SK-N-SH (cell line): Measurements from ENCODE around the gene RIMS3. TPM values are rescaled to one million over a fixed set of nuclear protein-coding genes. Genes with fewer than 3 reads are reported as not detected.

Experiments used
- CTCF ChIA-PET: fragments of 300-600, 350-600 bp; formaldehyde crosslinking; extraction: SDS; loops from one replicate; lab custom pipeline; 2021; lab: Yijun Ruan, JAX
- POLR2A ChIA-PET: fragments of 350-600 bp; sonication (Branson Sonifier 250); formaldehyde crosslinking; extraction: SDS; loops from one replicate; lab custom pipeline; 2020; ENCODE audit warnings: antibody characterized with exemption, inconsistent platforms; lab: Yijun Ruan, JAX
- DNase-seq: peaks from one replicate; pipeline ENCODE4 v3.0.0; 2012
- H2AFZ ChIP-seq: fragments of 200-600 bp; sonication (generic); 2 replicates; pipeline ENCODE4 v1.8.1; 2016; ENCODE audit warnings: antibody characterized with exemption, mild to moderate bottlenecking, low read depth
- H3F3A ChIP-seq: fragments of 200-600 bp; sonication (generic); replicated peaks from 2 replicates; pipeline ENCODE3; 2016; ENCODE audit warnings: antibody characterized with exemption, mild to moderate bottlenecking; ENCODE audit not compliant: insufficient read depth
- H3K27ac ChIP-seq, 2 experiments: fragments of 200-500 bp in 1 of 2; fragments of 200-600 bp in 1 of 2; sonication (Bioruptor generic) in 1 of 2; sonication (generic), shearing (Covaris generic) in 1 of 2; 2 replicates each; pipeline versions ENCODE4 v1.5.1 to v1.6.1; 2014 to 2016; ENCODE audit warnings: low read depth in 2 of 2, inconsistent platforms in 1 of 2, low read length in 1 of 2, mild to moderate bottlenecking in 1 of 2, mixed read lengths in 1 of 2
- H3K27me3 ChIP-seq: fragments of 200-600 bp; sonication (generic), shearing (Covaris generic); 2 replicates; pipeline ENCODE4 v1.6.1; 2016; ENCODE audit warnings: mixed run types; ENCODE audit not compliant: insufficient read depth
- H3K36me3 ChIP-seq, 2 experiments: fragments of 200-500 bp in 1 of 2; fragments of 200-600 bp in 1 of 2; sonication (Bioruptor generic) in 1 of 2; sonication (generic) in 1 of 2; replicated peaks in 1 of 2; 2 replicates each; pipeline versions ENCODE3 to v1.5.1; 2014 to 2016; ENCODE audit warnings: low read length in 1 of 2, mild to moderate bottlenecking in 1 of 2; ENCODE audit not compliant: insufficient read depth in 2 of 2, control insufficient read depth in 1 of 2
- H3K4me1 ChIP-seq, 2 experiments: fragments of 200-500 bp in 1 of 2; fragments of 200-600 bp in 1 of 2; sonication (Bioruptor generic) in 1 of 2; sonication (generic), shearing (Covaris generic) in 1 of 2; 2 replicates each; pipeline versions ENCODE4 v1.5.1 to v1.6.1; 2014 to 2016; ENCODE audit warnings: low read depth in 1 of 2, low read length in 1 of 2, mixed run types in 1 of 2; ENCODE audit not compliant: insufficient read depth in 2 of 2, control insufficient read depth in 1 of 2
- H3K4me2 ChIP-seq: fragments of 200-600 bp; sonication (generic), shearing (Covaris generic); 2 replicates; pipeline ENCODE4 v1.6.1; 2017; ENCODE audit warnings: mixed run types
- H3K4me3 ChIP-seq, 2 experiments: fragments of 200-500 bp in 1 of 2; fragments of 200-600 bp in 1 of 2; sonication (Bioruptor generic) in 1 of 2; sonication (generic), shearing (Covaris generic) in 1 of 2; 2 replicates each; pipeline versions ENCODE4 v1.5.1 to v1.8.1; 2014 to 2016; ENCODE audit warnings: low read depth in 2 of 2, inconsistent platforms in 1 of 2, low read length in 1 of 2, mild to moderate bottlenecking in 1 of 2, mixed read lengths in 1 of 2, moderate library complexity in 1 of 2
- H3K79me2 ChIP-seq: fragments of 200-600 bp; sonication (generic); 2 replicates; pipeline ENCODE4 v1.8.1; 2017; ENCODE audit warnings: mild to moderate bottlenecking; ENCODE audit not compliant: insufficient read depth
- H3K9ac ChIP-seq: fragments of 200-600 bp; sonication (generic); 2 replicates; pipeline ENCODE4 v1.6.1; 2017; ENCODE audit warnings: mixed run types
- H3K9me2 ChIP-seq: fragments of 200-600 bp; sonication (generic); 2 replicates; pipeline ENCODE4 v1.6.1; 2017; ENCODE audit warnings: mixed run types
- H3K9me3 ChIP-seq: fragments of 200-600 bp; sonication (generic); 2 replicates; pipeline ENCODE4 v1.6.1; 2017; ENCODE audit warnings: mixed run types, mild to moderate bottlenecking, moderate library complexity
- H4K20me1 ChIP-seq: fragments of 200-600 bp; sonication (generic); 2 replicates; pipeline ENCODE4 v1.6.1; 2017; ENCODE audit warnings: mild to moderate bottlenecking, mixed run types; ENCODE audit not compliant: insufficient read depth
- CTCF ChIP-seq: fragments of 200-600 bp; sonication (generic); IDR thresholded peaks from 2 replicates; pipeline ENCODE4 v1.6.1; 2017; ENCODE audit warnings: antibody characterized with exemption, mild to moderate bottlenecking, moderate library complexity
- FOSL2 ChIP-seq: IDR thresholded peaks from 2 replicates; pipeline ENCODE4 v1.4.0; 2012; ENCODE audit warnings: low read depth, mild to moderate bottlenecking, moderate library complexity, borderline replicate concordance
- MAX ChIP-seq: IDR thresholded peaks from 2 replicates; pipeline ENCODE4 v1.4.0; 2012; ENCODE audit warnings: low read depth
- NFIC ChIP-seq: IDR thresholded peaks from 2 replicates; pipeline ENCODE4 v1.4.0; 2012; ENCODE audit warnings: borderline replicate concordance
- NRF1 ChIP-seq: IDR thresholded peaks from 2 replicates; pipeline ENCODE4 v1.6.1; 2012; ENCODE audit warnings: low read depth, mild to moderate bottlenecking, low read length
- PBX3 ChIP-seq: IDR thresholded peaks from 2 replicates; pipeline ENCODE4; 2012
- RFX5 ChIP-seq: IDR thresholded peaks from 2 replicates; pipeline ENCODE4 v1.6.1; 2012; ENCODE audit warnings: mild to moderate bottlenecking, improper control_type of control experiment, low read length
- SIN3A ChIP-seq: IDR thresholded peaks from 2 replicates; pipeline ENCODE4 v1.6.1; 2012; ENCODE audit warnings: low read depth, mild to moderate bottlenecking, low read length, moderate library complexity, borderline replicate concordance
- SMC3 ChIP-seq: IDR thresholded peaks from 2 replicates; pipeline ENCODE4 v1.6.1; 2012; ENCODE audit warnings: low read depth, low read length, improper control_type of control experiment
- TCF12 ChIP-seq: IDR thresholded peaks from 2 replicates; pipeline ENCODE4 v1.4.0; 2012
- TEAD4 ChIP-seq: IDR thresholded peaks from 2 replicates; pipeline ENCODE4 v1.4.0; 2012; ENCODE audit warnings: mild to moderate bottlenecking, borderline replicate concordance; ENCODE audit not compliant: insufficient read depth
- USF2 ChIP-seq: fragments of 150-350 bp; IDR thresholded peaks from 2 replicates; pipeline ENCODE4 v1.6.1; 2017; ENCODE audit warnings: antibody characterized with exemption, low read length, low read depth, borderline replicate concordance
- YY1 ChIP-seq: IDR thresholded peaks from 2 replicates; pipeline ENCODE4 v1.4.0; 2012; ENCODE audit warnings: low read depth, mild to moderate bottlenecking
- ZBTB33 ChIP-seq: IDR thresholded peaks from 2 replicates; pipeline ENCODE4 v1.4.0; 2012; ENCODE audit warnings: low read depth, borderline replicate concordance
- WGBS: methylation state at CpG from one replicate; pipeline ENCODE4 v1.1.6; 2017; ENCODE audit warnings: low lambda C conversion rate; 5-methylcytosine and 5-hydroxymethylcytosine counted together
- polyA plus RNA-seq, 3 experiments: library from polyadenylated mRNA; depleted of rRNA; stranded (reverse); fragments of >200 nt; gene quantifications; 2 replicates each; pipeline ENCODE4 v1.2.3, GENCODE V29; 2012

RIMS3 gene
- polyA plus RNA-seq, 1 of the 3 experiments (the other 2 are of a cell fraction), result 1.9 TPM

- TF ChIP-seq SIN3A (no peak), PBX3 (no peak), NRF1 (no peak), YY1 (no peak), FOSL2 (no peak), NFIC (no peak), TEAD4 (no peak), CTCF (no peak), RFX5 (no peak), SMC3 (no peak), TCF12 (no peak), MAX (no peak), ZBTB33 (no peak), USF2 (no peak)
- Histone ChIP-seq H4K20me1 (no peaks in the 10 kb centered on the region), H3K9ac (no peak overlapping the region), H3K9me3 (no peaks in the 10 kb centered on the region), H3K27ac (no peak overlapping the region), H3K9me2 (no peaks in the 10 kb centered on the region), H3K4me1 (no peaks in the 10 kb centered on the region), H3K4me3 (no peak overlapping the region), H2AFZ (no peak overlapping the region), H3K79me2 (no peaks in the 10 kb centered on the region), H3K27me3 (no peaks in the 10 kb centered on the region), H3K36me3 (no peaks in the 10 kb centered on the region), H3F3A (no peaks in the 10 kb centered on the region), H3K4me2 (no peak overlapping the region)
- POLR2A ChIA-PET, result no interaction called here
- 45% methylated on average over 2 of the region's 2 CpGs for WGBS
- no peak for DNase-seq
- CTCF ChIA-PET, result interaction anchor here (0.9 kb wide), 1 partner anchor 364 kb away, joined by 3 read pairs; no protein-coding TSS in a partner anchor
Observed at GRCh38 chr1:40588586-40588985, 76.9 kb downstream of the RIMS3 start.
